Mesendoderm (in vitro differentiated cells): ENCODE measurements around the gene CUL4A.

Source experiments
- DNase-seq: peaks from one replicate; pipeline ENCODE4 v3.0.0; 2013
- H2AK5ac ChIP-seq: 2 replicates; pipeline ENCODE4 v1.6.1; 2013; ENCODE audit warnings: low read length, inconsistent platforms
- H2BK120ac ChIP-seq: 2 replicates; pipeline ENCODE4 v1.6.1; 2013; ENCODE audit warnings: low read depth, mild to moderate bottlenecking, low read length, moderate library complexity, mixed read lengths
- H2BK15ac ChIP-seq: replicated peaks from 2 replicates; pipeline ENCODE4 v1.6.1; 2013; ENCODE audit warnings: low read depth, mild to moderate bottlenecking, moderate library complexity
- H2BK5ac ChIP-seq: 2 replicates; pipeline ENCODE4 v1.6.1; 2013; ENCODE audit warnings: low read length, inconsistent platforms
- H3K18ac ChIP-seq: 2 replicates; pipeline ENCODE4 v1.6.1; 2013; ENCODE audit warnings: mild to moderate bottlenecking, low read length, mixed read lengths
- H3K23ac ChIP-seq: one replicate; pipeline ENCODE4 v1.6.1; 2013; ENCODE audit warnings: low read length
- H3K27ac ChIP-seq: 2 replicates; pipeline ENCODE4 v1.5.1; 2013; ENCODE audit warnings: low read depth, mild to moderate bottlenecking, inconsistent platforms, low read length, moderate library complexity
- H3K27me3 ChIP-seq: 2 replicates; pipeline ENCODE4 v1.6.1; 2013; ENCODE audit warnings: low read length, control low read depth, mild to moderate bottlenecking, inconsistent platforms; ENCODE audit not compliant: insufficient read depth, poor library complexity
- H3K36me3 ChIP-seq: 2 replicates; pipeline ENCODE4 v1.6.1; 2013; ENCODE audit warnings: low read length, inconsistent platforms; ENCODE audit not compliant: control insufficient read depth, insufficient read depth
- H3K4ac ChIP-seq: one replicate; pipeline ENCODE4 v1.6.1; 2013; ENCODE audit warnings: low read depth, mild to moderate bottlenecking, low read length, moderate library complexity
- H3K4me1 ChIP-seq: 2 replicates; pipeline ENCODE4 v1.6.1; 2013; ENCODE audit warnings: low read depth, low read length, inconsistent platforms; ENCODE audit not compliant: control insufficient read depth
- H3K4me2 ChIP-seq: 2 replicates; pipeline ENCODE4 v1.6.1; 2013; ENCODE audit warnings: low read length
- H3K4me3 ChIP-seq: 2 replicates; pipeline ENCODE4 v1.5.1; 2013; ENCODE audit warnings: mild to moderate bottlenecking, low read length
- H3K56ac ChIP-seq: one replicate; pipeline ENCODE4 v1.6.1; 2013; ENCODE audit warnings: low read length
- H3K79me1 ChIP-seq: 2 replicates; pipeline ENCODE4 v1.6.1; 2013; ENCODE audit warnings: low read length, inconsistent platforms
- H3K79me2 ChIP-seq: 2 replicates; pipeline ENCODE4 v1.6.1; 2013; ENCODE audit warnings: mild to moderate bottlenecking, low read length; ENCODE audit not compliant: control insufficient read depth, insufficient read depth
- H3K9ac ChIP-seq: 2 replicates; pipeline ENCODE4 v1.6.1; 2013; ENCODE audit warnings: low read length, inconsistent platforms
- H4K5ac ChIP-seq: one replicate; pipeline ENCODE4 v1.6.1; 2013; ENCODE audit warnings: low read length
- H4K8ac ChIP-seq: one replicate; pipeline ENCODE4 v1.6.1; 2013; ENCODE audit warnings: low read depth, mild to moderate bottlenecking, control low read depth, low read length, moderate library complexity
- WGBS: extraction: QIAGEN DNeasy Blood & Tissue Kit; methylation state at CpG from one replicate; pipeline ENCODE4 v1.1.7; 2013; ENCODE audit warnings: low lambda C conversion rate, missing lambda C conversion rate; ENCODE audit not compliant: insufficient coverage; ENCODE audit errors: extremely low coverage; 5-methylcytosine and 5-hydroxymethylcytosine counted together

Gene CUL4A

GRCh38 chr13:113168211-113168610, 41.2 kb upstream of the CUL4A start:
- no CpG with 5 or more reads among the region's 7 CpGs for WGBS
- no peak overlapping the region for H3K18ac ChIP-seq

GRCh38 chr13:113169277-113170272, 39.8 kb upstream of the CUL4A start:
- Histone ChIP-seq H3K27me3 (no peaks in the 10 kb centered on the region), H2BK5ac (peak overlapping the region; percentile 22), H2AK5ac (no peak overlapping the region), H3K79me2 (no peaks in the 10 kb centered on the region), H3K56ac (no peak overlapping the region), H3K4ac (no peak overlapping the region), H3K18ac (no peak overlapping the region), H3K36me3 (peaks cover 5% of the 10 kb centered on the region), H3K79me1 (no peaks in the 10 kb centered on the region), H3K27ac (peak overlapping the region; percentile 74), H4K8ac (no peak overlapping the region), H2BK120ac (peak overlapping the region; percentile 45), H3K4me3 (no peak overlapping the region), H3K23ac (no peak overlapping the region), H3K9ac (no peak overlapping the region), H3K4me1 (peaks cover 2% of the 10 kb centered on the region), H4K5ac (no peak overlapping the region), H3K4me2 (no peak overlapping the region), H2BK15ac (no peak overlapping the region)
- peak; percentile 46 for DNase-seq
- WGBS = no CpG with 5 or more reads among the region's 13 CpGs

More at GRCh38 chr13:113168211-113168610, 41.2 kb upstream of the CUL4A start:
- Histone ChIP-seq H2BK15ac (no peak overlapping the region), H3K4ac (no peak overlapping the region), H3K79me2 (no peaks in the 10 kb centered on the region), H2AK5ac (no peak overlapping the region), H3K23ac (no peak overlapping the region), H2BK120ac (no peak overlapping the region), H3K4me3 (no peak overlapping the region), H3K36me3 (peaks cover 5% of the 10 kb centered on the region), H3K56ac (no peak overlapping the region), H3K4me1 (peaks cover 4% of the 10 kb centered on the region), H3K27me3 (no peaks in the 10 kb centered on the region), H3K4me2 (no peak overlapping the region), H4K5ac (no peak overlapping the region), H3K27ac (no peak overlapping the region), H4K8ac (no peak overlapping the region), H2BK5ac (no peak overlapping the region), H3K9ac (no peak overlapping the region), H3K79me1 (no peaks in the 10 kb centered on the region)
- no peak for DNase-seq

GRCh38 chr13:113170511-113170910, 38.9 kb upstream of the CUL4A start:
- H3K79me1 ChIP-seq = no peaks in the 10 kb centered on the region
- H3K4ac ChIP-seq = no peak overlapping the region
- peaks cover 2% of the 10 kb centered on the region for H3K4me1 ChIP-seq
- H2BK15ac ChIP-seq = no peak overlapping the region
- H3K18ac ChIP-seq = no peak overlapping the region
- H3K23ac ChIP-seq = no peak overlapping the region
- H3K36me3 ChIP-seq = peaks cover 5% of the 10 kb centered on the region
- no peak overlapping the region for H3K4me3 ChIP-seq
- H3K4me2 ChIP-seq = no peak overlapping the region
- peak overlapping the region; percentile 12 for H3K56ac ChIP-seq
- no peak overlapping the region for H2BK120ac ChIP-seq
- DNase-seq = peak; percentile 65
- no peaks in the 10 kb centered on the region for H3K79me2 ChIP-seq
- no peak overlapping the region for H2BK5ac ChIP-seq
- peak overlapping the region; percentile 25 for H3K27ac ChIP-seq
- no peak overlapping the region for H4K8ac ChIP-seq
- no peak overlapping the region for H4K5ac ChIP-seq
- no peak overlapping the region for H3K9ac ChIP-seq
- H3K27me3 ChIP-seq = no peaks in the 10 kb centered on the region
- no CpG with 5 or more reads among the region's 5 CpGs for WGBS
- H2AK5ac ChIP-seq = no peak overlapping the region

- H2BK5ac ChIP-seq = no peak overlapping the region
- H2BK120ac ChIP-seq = no peak overlapping the region
- no peak overlapping the region for H3K23ac ChIP-seq
- H2AK5ac ChIP-seq = no peak overlapping the region
- no peak overlapping the region for H3K4me2 ChIP-seq
- H3K18ac ChIP-seq = no peak overlapping the region
- H2BK15ac ChIP-seq = no peak overlapping the region
- peaks cover 2% of the 10 kb centered on the region for H3K4me1 ChIP-seq
- H3K27ac ChIP-seq = peak overlapping the region; percentile 29
- no peak for DNase-seq
- no peak overlapping the region for H3K4ac ChIP-seq
- no peaks in the 10 kb centered on the region for H3K79me2 ChIP-seq
- H4K8ac ChIP-seq = no peak overlapping the region
- no peak overlapping the region for H3K9ac ChIP-seq
- no peaks in the 10 kb centered on the region for H3K79me1 ChIP-seq
- WGBS = no CpG with 5 or more reads among the region's 34 CpGs
- H3K4me3 ChIP-seq = no peak overlapping the region
- no peak overlapping the region for H4K5ac ChIP-seq
- no peaks in the 10 kb centered on the region for H3K27me3 ChIP-seq
- H3K36me3 ChIP-seq = peaks cover 5% of the 10 kb centered on the region
- H3K56ac ChIP-seq = peak overlapping the region; percentile 58
Observed at GRCh38 chr13:113171250-113172125, 37.9 kb upstream of the CUL4A start.

- Histone ChIP-seq H3K79me2 (no peaks in the 10 kb centered on the region), H3K23ac (no peak overlapping the region), H3K27ac (no peak overlapping the region), H3K4me3 (no peak overlapping the region), H4K8ac (no peak overlapping the region), H3K27me3 (no peaks in the 10 kb centered on the region), H3K4ac (no peak overlapping the region), H3K4me2 (no peak overlapping the region), H3K56ac (no peak overlapping the region), H2BK120ac (no peak overlapping the region), H3K4me1 (peaks cover 2% of the 10 kb centered on the region), H2AK5ac (no peak overlapping the region), H2BK5ac (no peak overlapping the region), H4K5ac (no peak overlapping the region), H2BK15ac (no peak overlapping the region), H3K79me1 (no peaks in the 10 kb centered on the region), H3K18ac (no peak overlapping the region), H3K36me3 (peaks cover 6% of the 10 kb centered on the region), H3K9ac (no peak overlapping the region)
- WGBS = no CpG with 5 or more reads among the region's 13 CpGs
- DNase-seq = no peak
Observed at GRCh38 chr13:113172419-113172926, 36.9 kb upstream of the CUL4A start.
